Astrocyte of the cerebellum (primary cell): ENCODE data around the gene UQCC2.

Experiments used
- DNase-seq: peaks from one replicate; pipeline ENCODE4 v3.0.0-alpha.2; 2011; ENCODE audit warnings: low read depth
- H3K4me3 ChIP-seq: 2 replicates; pipeline ENCODE4 v1.5.1; 2011; ENCODE audit warnings: mild to moderate bottlenecking, low read depth, low read length, moderate library complexity
- in situ Hi-C: cut with HindIII; loops from 2 replicates; pipeline ENCODE4 v1.10.0; 2017; ENCODE audit warnings: low sequenced_read_pairs
- TF ChIP-seq, protein P1 (sequence below): IDR thresholded peaks from 2 replicates; pipeline ENCODE4 v1.5.1; 2012; ENCODE audit warnings: low read length, low read depth, moderate library complexity, mild to moderate bottlenecking; ENCODE audit errors: missing control alignments

The UQCC2 gene

DNA sequence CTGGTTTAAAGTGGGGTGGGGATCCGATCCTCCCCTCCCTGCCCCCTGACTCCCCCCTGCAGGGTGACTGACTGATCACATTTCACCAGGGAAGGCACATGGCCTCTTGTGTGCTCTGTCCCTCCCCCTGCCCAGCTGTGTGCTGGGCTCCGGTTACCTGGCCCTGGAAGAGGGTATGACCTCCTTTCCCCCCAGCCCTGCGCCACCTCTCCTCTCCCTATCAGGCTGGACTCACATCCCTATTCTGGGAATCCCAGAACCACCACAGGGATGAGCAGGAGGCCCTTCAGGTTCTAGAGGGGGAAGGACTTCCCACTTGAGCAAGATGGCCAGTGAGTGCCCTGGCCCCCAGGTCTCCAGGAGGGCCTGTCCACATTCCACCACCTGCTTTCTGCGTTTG, 37.3 kb upstream of the UQCC2 start:
- no peak for DNase-seq
- TF ChIP-seq, protein P1, sequence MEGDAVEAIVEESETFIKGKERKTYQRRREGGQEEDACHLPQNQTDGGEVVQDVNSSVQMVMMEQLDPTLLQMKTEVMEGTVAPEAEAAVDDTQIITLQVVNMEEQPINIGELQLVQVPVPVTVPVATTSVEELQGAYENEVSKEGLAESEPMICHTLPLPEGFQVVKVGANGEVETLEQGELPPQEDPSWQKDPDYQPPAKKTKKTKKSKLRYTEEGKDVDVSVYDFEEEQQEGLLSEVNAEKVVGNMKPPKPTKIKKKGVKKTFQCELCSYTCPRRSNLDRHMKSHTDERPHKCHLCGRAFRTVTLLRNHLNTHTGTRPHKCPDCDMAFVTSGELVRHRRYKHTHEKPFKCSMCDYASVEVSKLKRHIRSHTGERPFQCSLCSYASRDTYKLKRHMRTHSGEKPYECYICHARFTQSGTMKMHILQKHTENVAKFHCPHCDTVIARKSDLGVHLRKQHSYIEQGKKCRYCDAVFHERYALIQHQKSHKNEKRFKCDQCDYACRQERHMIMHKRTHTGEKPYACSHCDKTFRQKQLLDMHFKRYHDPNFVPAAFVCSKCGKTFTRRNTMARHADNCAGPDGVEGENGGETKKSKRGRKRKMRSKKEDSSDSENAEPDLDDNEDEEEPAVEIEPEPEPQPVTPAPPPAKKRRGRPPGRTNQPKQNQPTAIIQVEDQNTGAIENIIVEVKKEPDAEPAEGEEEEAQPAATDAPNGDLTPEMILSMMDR = no peak
- in situ Hi-C loops = no loop called here
- no peak overlapping the region for H3K4me3 ChIP-seq

DNA sequence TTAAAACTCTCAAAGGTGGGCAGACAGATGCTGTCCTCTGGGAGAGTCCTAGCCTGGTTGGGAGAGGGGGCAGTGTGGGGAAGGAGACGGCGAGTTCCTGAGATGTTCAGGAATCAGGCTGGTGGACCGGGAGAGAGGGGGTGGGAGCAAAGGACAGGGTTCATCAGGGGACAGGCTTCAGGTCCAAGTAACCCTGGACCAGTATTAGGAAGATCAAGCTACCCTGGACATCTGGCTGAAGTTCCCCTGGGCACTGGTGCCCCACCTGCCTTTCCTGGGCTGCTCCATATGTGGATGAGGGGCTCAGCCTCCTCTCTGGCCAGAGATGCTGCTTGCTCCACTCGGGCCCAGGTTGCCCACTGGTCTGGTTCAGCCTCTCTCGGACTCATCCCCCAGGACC, 36.3 kb upstream of the UQCC2 start:
- TF ChIP-seq, protein P1 = no peak
- no peak overlapping the region for H3K4me3 ChIP-seq
- no peak for DNase-seq
- in situ Hi-C loops = no loop called here

DNA sequence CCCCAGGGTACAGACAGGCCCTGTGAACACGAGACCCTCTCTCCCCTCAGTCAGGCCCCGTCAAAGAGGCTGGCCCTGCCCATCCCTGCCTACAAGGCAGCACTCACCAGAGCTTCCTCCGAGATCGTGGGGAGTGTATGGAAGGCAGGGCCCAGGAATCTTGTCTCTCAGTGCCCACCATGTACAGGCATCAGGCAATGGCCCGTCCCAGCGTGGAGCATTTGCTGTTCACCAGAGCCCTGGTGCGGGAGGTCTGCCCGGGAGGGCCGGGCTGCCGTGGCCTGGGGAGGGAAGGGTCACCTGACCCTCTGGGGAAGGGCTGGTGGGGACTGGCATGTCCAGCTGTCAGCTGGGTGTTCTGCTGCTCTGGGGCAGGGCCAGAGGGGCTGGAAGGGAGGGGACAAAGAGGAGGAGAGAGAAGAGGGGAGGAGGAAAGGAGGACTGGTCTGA, 35.2 kb upstream of the UQCC2 start, which contains the start of gene IP6K3:
Gene IP6K3, minus strand, starts transcription at position 255 of the 450 bp plus-strand sequence. CDS start 11,429 bp downstream, outside the sequence.
- no peak within 1 kb of the TSS for H3K4me3 ChIP-seq
- DNase-seq = no peak
- TF ChIP-seq, protein P1 = no peak
- in situ Hi-C loops = no loop called here

DNA sequence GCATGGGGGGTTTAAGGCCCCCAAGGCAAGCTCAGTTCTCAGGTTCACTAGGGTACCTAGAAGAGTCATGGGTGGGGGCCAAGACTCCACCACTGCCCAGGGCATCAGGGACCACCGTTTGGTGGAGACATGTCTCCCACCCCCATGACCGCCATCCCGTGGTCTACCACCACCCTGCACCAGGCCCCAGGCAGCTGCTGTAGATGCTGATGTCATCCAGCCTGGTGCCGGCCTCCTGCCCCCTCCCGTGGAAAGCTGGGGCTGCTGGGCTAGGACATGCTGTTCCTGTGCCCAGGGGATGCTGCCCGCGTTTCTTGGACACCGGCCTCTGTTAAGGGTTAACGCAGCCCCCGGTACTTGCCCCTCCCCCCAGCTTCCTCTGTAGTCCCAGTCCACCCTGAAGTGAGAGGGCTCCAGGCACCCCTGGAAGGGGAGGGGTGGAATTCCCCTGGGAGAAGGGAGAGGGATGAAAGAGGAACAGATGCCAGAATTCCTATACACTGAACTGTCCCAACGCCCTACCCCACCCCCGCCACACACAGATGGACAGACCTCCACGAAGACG, 34.6 kb upstream of the UQCC2 start:
- in situ Hi-C loops = no loop called here
- TF ChIP-seq, protein P1 = peak; percentile 8
- no peak for DNase-seq
- H3K4me3 ChIP-seq = no peak overlapping the region

DNA sequence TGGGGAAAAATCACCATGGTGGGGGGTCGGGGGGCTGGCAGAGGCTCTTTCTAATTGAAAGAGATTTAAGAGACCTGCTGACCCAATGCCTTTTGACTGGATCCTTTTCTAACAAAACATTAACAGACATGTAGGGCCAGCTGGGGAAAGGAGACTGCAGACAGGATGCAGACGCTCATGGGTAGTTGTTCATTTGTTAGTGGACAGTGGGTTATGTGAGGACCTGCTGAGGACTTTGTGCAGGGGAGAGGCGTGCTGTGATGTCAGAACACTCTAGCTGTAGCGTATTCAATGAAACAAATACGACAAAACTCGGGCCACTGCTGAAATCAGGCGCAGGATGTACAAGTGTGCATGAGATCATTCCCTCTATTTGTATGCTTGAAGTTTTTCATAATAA, 34.0 kb upstream of the UQCC2 start:
- in situ Hi-C loops = no loop called here
- TF ChIP-seq, protein P1 = no peak
- H3K4me3 ChIP-seq = no peak overlapping the region
- no peak for DNase-seq

DNA sequence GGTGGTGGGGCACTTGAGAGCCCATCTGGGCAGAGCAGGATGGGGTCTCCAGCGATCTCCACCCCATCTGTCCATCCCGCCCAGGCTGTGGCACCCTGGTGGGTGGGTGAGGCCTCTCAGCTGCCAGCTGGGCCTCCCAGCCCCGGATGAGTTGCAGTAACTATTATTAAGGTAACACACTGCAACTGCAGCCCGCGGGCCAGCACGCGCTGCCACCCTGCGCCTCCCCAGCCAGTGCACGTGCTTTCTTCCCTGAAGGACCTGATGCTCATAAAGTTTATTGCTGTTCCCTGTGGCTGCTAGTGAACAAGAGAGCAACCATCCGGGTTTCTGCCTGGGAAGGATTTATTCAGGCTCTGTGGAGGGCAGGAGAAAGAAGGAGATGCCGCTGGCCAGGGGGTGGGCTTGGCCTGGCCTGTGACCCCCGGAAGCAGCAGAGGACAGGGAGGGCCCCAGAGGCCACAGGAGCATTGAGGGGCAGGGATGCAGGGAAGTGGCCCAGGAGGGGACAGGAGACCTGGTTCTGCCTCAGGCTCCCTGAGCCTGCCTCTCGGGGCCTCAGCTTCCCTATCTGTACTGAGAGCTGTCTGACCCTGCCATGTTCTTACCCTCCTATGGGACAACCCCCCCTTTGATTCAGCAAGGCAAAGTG, 33.5 kb upstream of the UQCC2 start:
- TF ChIP-seq, protein P1 = no peak
- in situ Hi-C loops = loop anchor here (5.0 kb wide), 1 partner anchor 397 kb away; no protein-coding TSS in a partner anchor
- DNase-seq = no peak
- H3K4me3 ChIP-seq = no peak overlapping the region
